H9 (cell line): ENCODE results near the gene MYRF. TPM values are rescaled to one million over a fixed set of nuclear protein-coding genes. Genes with fewer than 3 reads are reported as not detected.

Experiments
- DNase-seq: peaks from one replicate; pipeline ENCODE4 v3.0.0-alpha.2; 2017
- H2AFZ ChIP-seq: one replicate; pipeline ENCODE4 v1.6.1; 2013; ENCODE audit warnings: mild to moderate bottlenecking, low read length, control low read depth, moderate library complexity
- H2AK5ac ChIP-seq: 2 replicates; pipeline ENCODE4 v1.6.1; 2013; ENCODE audit warnings: low read length, control low read depth, mixed read lengths; ENCODE audit not compliant: insufficient read length
- H2BK120ac ChIP-seq: one replicate; pipeline ENCODE4 v1.6.1; 2013; ENCODE audit warnings: low read depth, mild to moderate bottlenecking, low read length, control low read depth, inconsistent platforms; ENCODE audit not compliant: poor library complexity, severe bottlenecking
- H2BK12ac ChIP-seq: 2 replicates; pipeline ENCODE4 v1.6.1; 2013; ENCODE audit warnings: low read length, control low read depth, mixed read lengths, low read depth; ENCODE audit not compliant: insufficient read length
- H2BK15ac ChIP-seq: 2 replicates; pipeline ENCODE4 v1.6.1; 2013; ENCODE audit warnings: low read depth, low read length, control low read depth
- H2BK20ac ChIP-seq: one replicate; pipeline ENCODE4 v1.6.1; 2013; ENCODE audit warnings: low read depth, mild to moderate bottlenecking, low read length, control low read depth, inconsistent platforms; ENCODE audit not compliant: poor library complexity, severe bottlenecking
- H2BK5ac ChIP-seq: 2 replicates; pipeline ENCODE4 v1.6.1; 2013; ENCODE audit warnings: low read length, control low read depth, mixed read lengths; ENCODE audit not compliant: insufficient read length
- H3K14ac ChIP-seq: 2 replicates; pipeline ENCODE4 v1.6.1; 2013; ENCODE audit warnings: low read length, control low read depth; ENCODE audit not compliant: insufficient read depth
- H3K18ac ChIP-seq: 2 replicates; pipeline ENCODE4 v1.6.1; 2013; ENCODE audit warnings: low read depth, mild to moderate bottlenecking, mixed read lengths, low read length, control low read depth; ENCODE audit not compliant: insufficient read length
- H3K23ac ChIP-seq: 2 replicates; pipeline ENCODE4 v1.6.1; 2013; ENCODE audit warnings: low read length, control low read depth, mixed read lengths, low read depth; ENCODE audit not compliant: insufficient read length
- H3K23me2 ChIP-seq: 2 replicates; pipeline ENCODE4 v1.6.1; 2013; ENCODE audit warnings: low read depth, mild to moderate bottlenecking, mixed read lengths, low read length, control low read depth; ENCODE audit not compliant: insufficient read length, poor library complexity, severe bottlenecking
- H3K27ac ChIP-seq: 2 replicates; pipeline ENCODE4 v1.5.1; 2013; ENCODE audit warnings: low read length, control low read depth, mixed read lengths, low read depth; ENCODE audit not compliant: insufficient read length
- H3K27me3 ChIP-seq: 2 replicates; pipeline ENCODE4 v1.6.1; 2013; ENCODE audit warnings: low read length, control low read depth, inconsistent platforms; ENCODE audit not compliant: insufficient read depth
- H3K4ac ChIP-seq: 2 replicates; pipeline ENCODE4 v1.6.1; 2013; ENCODE audit warnings: low read depth, mild to moderate bottlenecking, control low read depth, inconsistent platforms, low read length, moderate library complexity
- H3K4me1 ChIP-seq: 2 replicates; pipeline ENCODE4 v1.6.1; 2013; ENCODE audit warnings: low read length, control low read depth, inconsistent platforms; ENCODE audit not compliant: insufficient read depth
- H3K4me2 ChIP-seq: 2 replicates; pipeline ENCODE4 v1.6.1; 2013; ENCODE audit warnings: low read length, control low read depth, mixed read lengths; ENCODE audit not compliant: insufficient read length, insufficient read depth
- H3K56ac ChIP-seq: 2 replicates; pipeline ENCODE4 v1.6.1; 2013; ENCODE audit warnings: low read depth, mild to moderate bottlenecking, mixed read lengths, low read length, control low read depth; ENCODE audit not compliant: insufficient read length
- H3K79me1 ChIP-seq: 2 replicates; pipeline ENCODE4 v1.6.1; 2013; ENCODE audit warnings: low read depth, mild to moderate bottlenecking, moderate library complexity, low read length, control low read depth, inconsistent platforms; ENCODE audit not compliant: insufficient read depth, poor library complexity, severe bottlenecking
- H3K79me2 ChIP-seq: 2 replicates; pipeline ENCODE4 v1.6.1; 2013; ENCODE audit warnings: low read length, control low read depth, inconsistent platforms; ENCODE audit not compliant: insufficient read depth
- H3K9ac ChIP-seq: 2 replicates; pipeline ENCODE4 v1.6.1; 2013; ENCODE audit warnings: low read length, control low read depth, mixed read lengths; ENCODE audit not compliant: insufficient read length; ENCODE audit errors: extremely low read depth
- H3K9me3 ChIP-seq: one replicate; pipeline ENCODE4 v1.6.1; 2013; ENCODE audit warnings: low read depth, low read length, inconsistent platforms; ENCODE audit not compliant: control insufficient read depth
- H3T11ph ChIP-seq: one replicate; pipeline ENCODE4 v1.6.1; 2013; ENCODE audit warnings: mild to moderate bottlenecking, low read length, control low read depth, inconsistent platforms
- H4K20me1 ChIP-seq: one replicate; pipeline ENCODE4 v1.6.1; 2013; ENCODE audit not compliant: control insufficient read depth, insufficient read length, insufficient read depth
- H4K5ac ChIP-seq: 2 replicates; pipeline ENCODE4 v1.6.1; 2013; ENCODE audit warnings: low read depth, mild to moderate bottlenecking, mixed read lengths, low read length, control low read depth; ENCODE audit not compliant: insufficient read length
- H4K8ac ChIP-seq: replicated peaks from 2 replicates; pipeline ENCODE4 v1.6.1; 2013; ENCODE audit warnings: low read length, control low read depth, mixed read lengths, low read depth; ENCODE audit not compliant: insufficient read length
- H4K91ac ChIP-seq: 2 replicates; pipeline ENCODE4 v1.6.1; 2013; ENCODE audit warnings: low read depth, mild to moderate bottlenecking, moderate library complexity, mixed read lengths, low read length, control low read depth; ENCODE audit not compliant: insufficient read length
- H3K27ac Mint-ChIP-seq, 3 experiments: 2 replicates in 2 of 3; 3 replicates in 1 of 3; pipeline ENCODE4 v1.8.0; 2020 to 2021; ENCODE audit warnings: mixed read lengths in 3 of 3, mild to moderate bottlenecking in 1 of 3, moderate library complexity in 1 of 3
- H3K27me3 Mint-ChIP-seq: 2 replicates; pipeline ENCODE4 v1.8.0; 2021; ENCODE audit warnings: low read depth, mild to moderate bottlenecking, moderate library complexity, mixed read lengths
- H3K36me3 Mint-ChIP-seq, 3 experiments: 2 replicates in 2 of 3; 3 replicates in 1 of 3; pipeline ENCODE4 v1.8.0; 2020 to 2021; ENCODE audit warnings: low read depth in 3 of 3, mixed read lengths in 3 of 3; ENCODE audit not compliant: insufficient read depth in 1 of 3
- H3K4me1 Mint-ChIP-seq, 2 experiments: 2 replicates each; pipeline ENCODE4 v1.8.0; 2020; ENCODE audit warnings: mixed read lengths in 2 of 2
- H3K4me3 Mint-ChIP-seq, 2 experiments: 2 replicates in 1 of 2; 3 replicates in 1 of 2; pipeline ENCODE4 v1.8.0; 2020 to 2021; ENCODE audit warnings: mild to moderate bottlenecking in 2 of 2, mixed read lengths in 2 of 2, moderate library complexity in 1 of 2
- H3K9me3 Mint-ChIP-seq, 2 experiments: 2 replicates in 1 of 2; 3 replicates in 1 of 2; pipeline ENCODE4 v1.8.0; 2020; ENCODE audit warnings: mild to moderate bottlenecking in 2 of 2, mixed read lengths in 2 of 2, moderate library complexity in 1 of 2
- WGBS: extraction: QIAGEN DNeasy Blood & Tissue Kit; methylation state at CpG from one replicate; pipeline ENCODE4 v1.1.7; 2013; ENCODE audit warnings: missing lambda C conversion rate, low lambda C conversion rate, mixed read lengths; ENCODE audit not compliant: insufficient read length; ENCODE audit errors: extremely low coverage; 5-methylcytosine and 5-hydroxymethylcytosine counted together
- total RNA-seq: library from RNA; stranded (reverse); gene quantifications from 2 replicates; pipeline ENCODE4 v1.2.1, GENCODE V29; 2021
- TF ChIP-seq, protein P1 (sequence below): fragments of 200-600 bp; sonication (generic); conservative IDR thresholded peaks from 3 replicates; pipeline ENCODE4 v1.8.0; 2021; ENCODE audit warnings: antibody characterized with exemption, mild to moderate bottlenecking

MYRF gene
- total RNA-seq, 1 experiment from 2014 or later, result 13.9 TPM

DNA sequence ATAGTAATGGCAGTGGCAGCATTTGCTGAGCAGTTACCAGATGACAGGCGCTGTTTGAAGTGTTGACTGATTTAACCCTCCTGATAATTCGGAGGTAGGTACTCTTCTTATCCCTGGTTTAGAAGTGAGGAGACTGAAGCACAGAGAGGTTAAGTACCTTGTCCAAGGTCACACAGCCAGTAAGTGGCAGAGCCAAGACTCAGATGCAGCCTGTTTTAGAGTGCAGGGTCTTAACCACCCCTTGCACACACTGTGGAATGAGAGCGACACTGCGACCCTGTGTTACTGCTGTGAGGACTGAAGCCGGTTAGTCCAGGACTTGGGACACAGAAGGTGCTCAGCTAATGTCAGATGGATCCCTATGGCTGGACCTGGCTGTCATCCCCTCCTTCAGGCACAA lies 37.5 kb upstream of the MYRF start:
- H3K4me1 ChIP-seq, result peaks cover 5% of the 10 kb centered on the region; the same call in 1 of the 2 replicates
- no peak overlapping the region for H3K18ac ChIP-seq
- Mint-ChIP-seq H3K36me3 (no peaks in the 10 kb centered on the region), H3K9me3 (no peaks in the 10 kb centered on the region), H3K27me3 (no peaks in the 10 kb centered on the region), H3K27ac (no peak overlapping the region; a peak in 1 of 7 replicates), H3K4me3 (no peak overlapping the region), H3K4me1 (peaks cover 56 to 69% of the 10 kb centered on the region in 2 experiments)
- no peak for DNase-seq
- H3K23me2 ChIP-seq, result peaks cover 4% of the 10 kb centered on the region
- H2BK20ac ChIP-seq, result no peak overlapping the region
- H3K27ac ChIP-seq, result no peak overlapping the region
- H3K4me2 ChIP-seq, result no peak overlapping the region
- no peak overlapping the region for H3T11ph ChIP-seq
- WGBS, result no CpG with 5 or more reads among the region's 5 CpGs
- H3K27me3 ChIP-seq, result no peaks in the 10 kb centered on the region
- H3K9ac ChIP-seq, result no peak overlapping the region
- no peak overlapping the region for H3K14ac ChIP-seq
- no peaks in the 10 kb centered on the region for H4K20me1 ChIP-seq
- H3K23ac ChIP-seq, result no peak overlapping the region
- H3K79me1 ChIP-seq, result no peaks in the 10 kb centered on the region
- no peak overlapping the region for H4K91ac ChIP-seq
- H3K9me3 ChIP-seq, result no peaks in the 10 kb centered on the region
- no peak overlapping the region for H2BK15ac ChIP-seq
- no peak overlapping the region for H4K8ac ChIP-seq
- no peaks in the 10 kb centered on the region; the same call in 1 of the 2 replicates for H3K79me2 ChIP-seq
- no peak overlapping the region for H2BK120ac ChIP-seq
- no peak overlapping the region for H3K4ac ChIP-seq
- H4K5ac ChIP-seq, result no peak overlapping the region
- H2BK12ac ChIP-seq, result no peak overlapping the region
- H3K56ac ChIP-seq, result no peak overlapping the region
- H2AK5ac ChIP-seq, result no peak overlapping the region
- H2BK5ac ChIP-seq, result no peak overlapping the region
- TF ChIP-seq, protein P1, sequence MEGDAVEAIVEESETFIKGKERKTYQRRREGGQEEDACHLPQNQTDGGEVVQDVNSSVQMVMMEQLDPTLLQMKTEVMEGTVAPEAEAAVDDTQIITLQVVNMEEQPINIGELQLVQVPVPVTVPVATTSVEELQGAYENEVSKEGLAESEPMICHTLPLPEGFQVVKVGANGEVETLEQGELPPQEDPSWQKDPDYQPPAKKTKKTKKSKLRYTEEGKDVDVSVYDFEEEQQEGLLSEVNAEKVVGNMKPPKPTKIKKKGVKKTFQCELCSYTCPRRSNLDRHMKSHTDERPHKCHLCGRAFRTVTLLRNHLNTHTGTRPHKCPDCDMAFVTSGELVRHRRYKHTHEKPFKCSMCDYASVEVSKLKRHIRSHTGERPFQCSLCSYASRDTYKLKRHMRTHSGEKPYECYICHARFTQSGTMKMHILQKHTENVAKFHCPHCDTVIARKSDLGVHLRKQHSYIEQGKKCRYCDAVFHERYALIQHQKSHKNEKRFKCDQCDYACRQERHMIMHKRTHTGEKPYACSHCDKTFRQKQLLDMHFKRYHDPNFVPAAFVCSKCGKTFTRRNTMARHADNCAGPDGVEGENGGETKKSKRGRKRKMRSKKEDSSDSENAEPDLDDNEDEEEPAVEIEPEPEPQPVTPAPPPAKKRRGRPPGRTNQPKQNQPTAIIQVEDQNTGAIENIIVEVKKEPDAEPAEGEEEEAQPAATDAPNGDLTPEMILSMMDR, result no peak
- no peak overlapping the region for H2AFZ ChIP-seq
